MCF 10A (cell line): ENCODE results near the gene JAG2. TPM values are rescaled to one million over a fixed set of nuclear protein-coding genes. Genes with fewer than 3 reads are reported as not detected.

ENCODE experiments used
- BruUV-seq: library from RNA; stranded (reverse); fragments of 400-500 nt; replicated peaks from 2 replicates; lab custom pipeline; 2021; lab: Mats Ljungman, UMichigan
- CTCF ChIA-PET: fragments of 300-600 bp; sonication (Branson Sonifier 250); formaldehyde crosslinking; extraction: SDS; loops from one replicate; lab custom pipeline; 2021; ENCODE audit warnings: antibody characterized with exemption, inconsistent platforms; lab: Yijun Ruan, JAX
- POLR2A ChIA-PET: fragments of 300-600, 350-650 bp; sonication (Branson Sonifier 250); formaldehyde crosslinking; extraction: SDS; loops from one replicate; lab custom pipeline; 2020; ENCODE audit warnings: antibody characterized with exemption, inconsistent platforms; lab: Yijun Ruan, JAX
- DNase-seq: peaks from one replicate; pipeline ENCODE4 v3.0.0-alpha.2; 2018; ENCODE audit not compliant: unreplicated experiment
- H3K27ac Mint-ChIP-seq: one replicate; pipeline ENCODE4 v1.8.0; 2022; ENCODE audit warnings: mild to moderate bottlenecking, low read depth, mixed read lengths; ENCODE audit not compliant: unreplicated experiment
- H3K27me3 Mint-ChIP-seq: one replicate; pipeline ENCODE4 v1.8.0; 2022; ENCODE audit warnings: mixed read lengths; ENCODE audit not compliant: insufficient read depth, unreplicated experiment
- H3K36me3 Mint-ChIP-seq: one replicate; pipeline ENCODE4 v1.8.0; 2022; ENCODE audit warnings: mild to moderate bottlenecking, moderate library complexity, mixed read lengths; ENCODE audit not compliant: insufficient read depth, unreplicated experiment
- H3K4me1 Mint-ChIP-seq: one replicate; pipeline ENCODE4 v1.8.0; 2022; ENCODE audit warnings: mixed read lengths; ENCODE audit not compliant: insufficient read depth, unreplicated experiment
- H3K4me3 Mint-ChIP-seq: one replicate; pipeline ENCODE4 v1.8.0; 2022; ENCODE audit warnings: mild to moderate bottlenecking, moderate library complexity, mixed read lengths; ENCODE audit not compliant: unreplicated experiment
- H3K9me3 Mint-ChIP-seq: one replicate; pipeline ENCODE4 v1.8.0; 2022; ENCODE audit warnings: mixed read lengths; ENCODE audit not compliant: unreplicated experiment
- intact Hi-C: fragments of 100-400 bp; cut with micrococcal nuclease; formaldehyde crosslinking; loops from 2 replicates; pipeline ENCODE4 v1.14.1; 2022
- total RNA-seq: library from RNA; stranded (reverse); gene quantifications from 2 replicates; pipeline ENCODE4 v1.2.3, GENCODE V29; 2022
- TF ChIP-seq, protein P1 (sequence below): fragments of 200-600 bp; IDR thresholded peaks from one replicate; pipeline ENCODE4 v1.8.0; 2022; ENCODE audit warnings: antibody characterized with exemption, mild to moderate bottlenecking; ENCODE audit not compliant: unreplicated experiment

JAG2 gene
- total RNA-seq, 1 experiment from 2014 or later = 33.5 TPM

- Mint-ChIP-seq H3K27me3 (peaks cover 57% of the 10 kb centered on the region), H3K27ac (no peak overlapping the region), H3K36me3 (peaks cover 6% of the 10 kb centered on the region), H3K4me3 (no peak overlapping the region), H3K4me1 (peaks cover 21% of the 10 kb centered on the region), H3K9me3 (no peaks in the 10 kb centered on the region)
- no peak for DNase-seq
- intact Hi-C loops = no loop called here
- ChIA-PET POLR2A (interaction anchor here (0.6 kb wide), 1 partner anchor 171 kb away, joined by 3 read pairs; no protein-coding TSS in a partner anchor), CTCF (interaction anchor here (1.0 kb wide), 1 partner anchor 105 kb away, joined by 6 read pairs; no protein-coding TSS in a partner anchor)
- no TSS peak for BruUV-seq
- TF ChIP-seq, protein P1, sequence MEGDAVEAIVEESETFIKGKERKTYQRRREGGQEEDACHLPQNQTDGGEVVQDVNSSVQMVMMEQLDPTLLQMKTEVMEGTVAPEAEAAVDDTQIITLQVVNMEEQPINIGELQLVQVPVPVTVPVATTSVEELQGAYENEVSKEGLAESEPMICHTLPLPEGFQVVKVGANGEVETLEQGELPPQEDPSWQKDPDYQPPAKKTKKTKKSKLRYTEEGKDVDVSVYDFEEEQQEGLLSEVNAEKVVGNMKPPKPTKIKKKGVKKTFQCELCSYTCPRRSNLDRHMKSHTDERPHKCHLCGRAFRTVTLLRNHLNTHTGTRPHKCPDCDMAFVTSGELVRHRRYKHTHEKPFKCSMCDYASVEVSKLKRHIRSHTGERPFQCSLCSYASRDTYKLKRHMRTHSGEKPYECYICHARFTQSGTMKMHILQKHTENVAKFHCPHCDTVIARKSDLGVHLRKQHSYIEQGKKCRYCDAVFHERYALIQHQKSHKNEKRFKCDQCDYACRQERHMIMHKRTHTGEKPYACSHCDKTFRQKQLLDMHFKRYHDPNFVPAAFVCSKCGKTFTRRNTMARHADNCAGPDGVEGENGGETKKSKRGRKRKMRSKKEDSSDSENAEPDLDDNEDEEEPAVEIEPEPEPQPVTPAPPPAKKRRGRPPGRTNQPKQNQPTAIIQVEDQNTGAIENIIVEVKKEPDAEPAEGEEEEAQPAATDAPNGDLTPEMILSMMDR = no peak
These were observed 27.1 kb upstream of the JAG2 start for GRCh38 chr14:105195522-105196264.

- no peaks in the 10 kb centered on the region for H3K9me3 Mint-ChIP-seq
- intact Hi-C loops = no loop called here
- no TSS peak for BruUV-seq
- peaks cover 59% of the 10 kb centered on the region for H3K27me3 Mint-ChIP-seq
- no peak overlapping the region for H3K27ac Mint-ChIP-seq
- H3K4me1 Mint-ChIP-seq = peaks cover 21% of the 10 kb centered on the region
- DNase-seq = no peak
- CTCF ChIA-PET = interaction anchor here (0.9 to 1.0 kb wide), 2 partner anchors 104 to 354 kb away, joined by 3 to 6 read pairs; no protein-coding TSS in a partner anchor
- peaks cover 6% of the 10 kb centered on the region for H3K36me3 Mint-ChIP-seq
- POLR2A ChIA-PET = interaction anchor here (0.6 to 0.7 kb wide), 3 partner anchors 170 to 226 kb away, joined by 3 to 4 read pairs (median 3); no protein-coding TSS in a partner anchor
- H3K4me3 Mint-ChIP-seq = no peak overlapping the region
- TF ChIP-seq, protein P1 = no peak
These were observed 26.5 kb upstream of the JAG2 start for GRCh38 chr14:105195051-105195450.

GRCh38 chr14:105193916-105194782 is 25.6 kb upstream of the JAG2 start:
- H3K27ac Mint-ChIP-seq = no peak overlapping the region
- BruUV-seq = no TSS peak
- peaks cover 59% of the 10 kb centered on the region for H3K27me3 Mint-ChIP-seq
- no peak overlapping the region for H3K4me3 Mint-ChIP-seq
- TF ChIP-seq, protein P1 = no peak
- no peaks in the 10 kb centered on the region for H3K9me3 Mint-ChIP-seq
- ChIA-PET CTCF (interaction anchor here (0.8 to 1.8 kb wide), 4 partner anchors 9 to 355 kb away, joined by 3 to 12 read pairs (median 4); no protein-coding TSS in a partner anchor), POLR2A (interaction anchor here (0.7 to 0.9 kb wide), 4 partner anchors 11 to 225 kb away, joined by 3 to 4 read pairs (median 3); no protein-coding TSS in a partner anchor)
- intact Hi-C loops = no loop called here
- H3K36me3 Mint-ChIP-seq = no peaks in the 10 kb centered on the region
- peak; percentile 66 for DNase-seq
- peaks cover 15% of the 10 kb centered on the region for H3K4me1 Mint-ChIP-seq
